ENCODE measurements around the gene OR13C2.

Gene OR13C2

GRCh38 chr9:104580562-104580961, 24.9 kb downstream of the OR13C2 start:
- no peaks in the 10 kb centered on the region for H3K36me3 Mint-ChIP-seq (ENCODE audit: low read depth)
- no peaks in the 10 kb centered on the region for H3K9me3 Mint-ChIP-seq
- no peaks in the 10 kb centered on the region for H3K27me3 Mint-ChIP-seq (ENCODE audit: low read depth)
- no peak overlapping the region for H3K4me3 Mint-ChIP-seq
- TF ChIP-seq CTCF (IDR thresholded peaks at IDR 0.05; ENCODE audit: unreplicated experiment in 3 of 3): no peak
- H3K27ac Mint-ChIP-seq: no peak overlapping the region
- no peaks in the 10 kb centered on the region for H3K4me1 Mint-ChIP-seq

- H3K9me3 Mint-ChIP-seq: peaks cover 16% of the 10 kb centered on the region
- H3K4me1 Mint-ChIP-seq: no peaks in the 10 kb centered on the region
- no peak overlapping the region for H3K27ac Mint-ChIP-seq
- no peak for TF ChIP-seq CTCF (IDR thresholded peaks at IDR 0.05; ENCODE audit: unreplicated experiment in 3 of 3)
- H3K36me3 Mint-ChIP-seq (ENCODE audit: low read depth): no peaks in the 10 kb centered on the region
- H3K4me3 Mint-ChIP-seq: no peak overlapping the region
- H3K27me3 Mint-ChIP-seq (ENCODE audit: low read depth): no peaks in the 10 kb centered on the region
These were observed 28.2 kb downstream of the OR13C2 start for GRCh38 chr9:104577263-104577662.

- Mint-ChIP-seq H3K27ac (no peak overlapping the region), H3K9me3 (peaks cover 20% of the 10 kb centered on the region), H3K36me3 (ENCODE audit: low read depth) (no peaks in the 10 kb centered on the region), H3K27me3 (ENCODE audit: low read depth) (no peaks in the 10 kb centered on the region), H3K4me3 (no peak overlapping the region), H3K4me1 (no peaks in the 10 kb centered on the region)
- no peak for TF ChIP-seq CTCF (IDR thresholded peaks at IDR 0.05; ENCODE audit: unreplicated experiment in 3 of 3)
These were observed 30.0 kb downstream of the OR13C2 start for GRCh38 chr9:104575456-104575855.

- Mint-ChIP-seq H3K27ac (no peak overlapping the region), H3K4me1 (no peaks in the 10 kb centered on the region), H3K9me3 (peaks cover 20% of the 10 kb centered on the region), H3K4me3 (no peak overlapping the region), H3K27me3 (ENCODE audit: low read depth) (no peaks in the 10 kb centered on the region), H3K36me3 (ENCODE audit: low read depth) (no peaks in the 10 kb centered on the region)
- no peak for TF ChIP-seq CTCF (IDR thresholded peaks at IDR 0.05; ENCODE audit: unreplicated experiment in 3 of 3)
These were observed 32.8 kb downstream of the OR13C2 start for GRCh38 chr9:104572612-104573011.

GRCh38 chr9:104568868-104569267, 36.6 kb downstream of the OR13C2 start, which contains the start of gene OR13C8:
Gene OR13C8, plus strand, starts transcription at chr9:104569168. Its CDS starts 0 bp downstream, at chr9:104569168.
- peaks cover 17% of the 10 kb centered on the region for H3K9me3 Mint-ChIP-seq
- H3K4me3 Mint-ChIP-seq: no peak within 1 kb of the TSS
- no peak within 1 kb of the TSS for H3K27ac Mint-ChIP-seq
- H3K27me3 Mint-ChIP-seq (ENCODE audit: low read depth): no peaks in the 10 kb centered on the region
- TF ChIP-seq CTCF (IDR thresholded peaks at IDR 0.05; ENCODE audit: unreplicated experiment in 3 of 3): no peak
- H3K36me3 Mint-ChIP-seq (ENCODE audit: low read depth): no peaks in the 10 kb centered on the region
- H3K4me1 Mint-ChIP-seq: no peaks in the 10 kb centered on the region

GRCh38 chr9:104564358-104564757, 41.1 kb downstream of the OR13C2 start:
- no peaks in the 10 kb centered on the region for H3K27me3 Mint-ChIP-seq (ENCODE audit: low read depth)
- no peak overlapping the region for H3K27ac Mint-ChIP-seq
- H3K4me1 Mint-ChIP-seq: no peaks in the 10 kb centered on the region
- TF ChIP-seq CTCF (IDR thresholded peaks at IDR 0.05; ENCODE audit: unreplicated experiment in 3 of 3): no peak
- H3K36me3 Mint-ChIP-seq (ENCODE audit: low read depth): no peaks in the 10 kb centered on the region
- peaks cover 4% of the 10 kb centered on the region for H3K9me3 Mint-ChIP-seq
- no peak overlapping the region for H3K4me3 Mint-ChIP-seq

All from nephron (organoid).